C1 segment of cervical spinal cord (tissue), 14 donors: ENCODE measurements around the gene CTAG1B.
"Not testable (repeated sequence)": the region's sequence is repeated elsewhere in the genome, so short reads cannot be mapped to it uniquely, and the experiment has no call there.

Source experiments
- DNase-seq, 14 donors: peaks; one replicate each; lab custom pipeline; 2025; lab: John Stamatoyannopoulos, UW

The CTAG1B gene

GRCh38 chrX:154584585-154585183 lies 34.4 kb downstream of the CTAG1B start, which contains the start of gene CTAG1A:
Gene CTAG1A (plus strand): TSS chrX:154585133. CDS start chrX:154585207, 74 bp downstream.
- DNase-seq, result not testable (repeated sequence)

- not testable (repeated sequence) for DNase-seq
These were observed 36.1 kb downstream of the CTAG1B start for GRCh38 chrX:154582994-154583393.

GRCh38 chrX:154575076-154575475 lies 44.0 kb downstream of the CTAG1B start:
- DNase-seq, result not testable (repeated sequence)

GRCh38 chrX:154573061-154573460 lies 46.0 kb downstream of the CTAG1B start:
- not testable (repeated sequence) for DNase-seq

- DNase-seq, result not testable (repeated sequence)
These were observed 48.7 kb downstream of the CTAG1B start for GRCh38 chrX:154570361-154570760.
